Esophagus squamous epithelium (tissue), 4 donors: ENCODE results near the gene HSFX2.
"Not testable (repeated sequence)": the region's sequence is repeated elsewhere in the genome, so short reads cannot be mapped to it uniquely, and the experiment has no call there.

ENCODE experiments used
- CTCF ChIP-seq, 6 experiments: fragments of 450-650 bp in 4 of 6; fragments of 200-600 bp in 2 of 6; sonication (generic) in 2 of 6; IDR thresholded peaks; one replicate each; pipeline ENCODE4 v1.5.1; 2016 to 2019; ENCODE audit warnings: antibody characterized with exemption in 6 of 6, mild to moderate bottlenecking in 4 of 6, moderate library complexity in 4 of 6
- POLR2A ChIP-seq, 4 donors: fragments of 450-650 bp; IDR thresholded peaks; one replicate each; pipeline ENCODE4 v1.6.1; 2017; ENCODE audit warnings: antibody characterized with exemption in 4 of 4, mild to moderate bottlenecking in 4 of 4, moderate library complexity in 3 of 4

- TF ChIP-seq CTCF, POLR2A (IDR thresholded peaks at IDR 0.05): not testable (repeated sequence)
Measured at GRCh38 chrX:149549701-149550100, 45.4 kb downstream of the HSFX2 start, which contains the start of gene HSFX3.
